Mesenchymal stem cell (in vitro differentiated cells and primary cell): ENCODE results near the gene MSH3.

Source experiments
- DNase-seq: peaks from one replicate; pipeline ENCODE4 v3.0.0-alpha.2; 2013
- H2AFZ ChIP-seq: one replicate; pipeline ENCODE4 v1.6.1; 2013; ENCODE audit warnings: low read depth, mild to moderate bottlenecking, control low read depth, inconsistent platforms, low read length, moderate library complexity
- H2AK5ac ChIP-seq: 2 replicates; pipeline ENCODE4 v1.6.1; 2013; ENCODE audit warnings: low read length, moderate library complexity, mild to moderate bottlenecking, inconsistent platforms; ENCODE audit not compliant: severe bottlenecking
- H2BK120ac ChIP-seq: one replicate; pipeline ENCODE4 v1.6.1; 2013; ENCODE audit warnings: low read depth, mild to moderate bottlenecking, inconsistent platforms, low read length, moderate library complexity
- H2BK12ac ChIP-seq, 2 experiments: one replicate each; pipeline ENCODE4 v1.6.1; 2013; ENCODE audit warnings: inconsistent platforms in 2 of 2, low read length in 2 of 2, mild to moderate bottlenecking in 2 of 2, moderate library complexity in 2 of 2, control low read depth in 1 of 2
- H2BK15ac ChIP-seq: one replicate; pipeline ENCODE4 v1.6.1; 2013; ENCODE audit warnings: mild to moderate bottlenecking, low read depth, inconsistent platforms; ENCODE audit not compliant: poor library complexity, severe bottlenecking
- H2BK5ac ChIP-seq: 2 replicates; pipeline ENCODE4 v1.6.1; 2013; ENCODE audit warnings: low read depth, mild to moderate bottlenecking, low read length, control low read depth, inconsistent platforms; ENCODE audit not compliant: poor library complexity, severe bottlenecking
- H3K14ac ChIP-seq, 2 experiments: one replicate each; pipeline ENCODE4 v1.6.1; 2013; ENCODE audit warnings: inconsistent platforms in 2 of 2, low read length in 2 of 2, control low read depth in 1 of 2, mild to moderate bottlenecking in 1 of 2, moderate library complexity in 1 of 2
- H3K18ac ChIP-seq, 2 experiments: one replicate each; pipeline ENCODE4 v1.6.1; 2013; ENCODE audit warnings: inconsistent platforms in 2 of 2, low read length in 2 of 2, control low read depth in 1 of 2, low read depth in 1 of 2, mild to moderate bottlenecking in 1 of 2
- H3K23ac ChIP-seq, 2 experiments: one replicate each; pipeline ENCODE4 v1.6.1; 2013; ENCODE audit warnings: inconsistent platforms in 2 of 2, low read length in 2 of 2, mild to moderate bottlenecking in 2 of 2, moderate library complexity in 2 of 2, control low read depth in 1 of 2
- H3K27ac ChIP-seq: 2 replicates; pipeline ENCODE4 v1.5.1; 2013; ENCODE audit warnings: mild to moderate bottlenecking, moderate library complexity, low read length, control low read depth, inconsistent platforms; ENCODE audit not compliant: poor library complexity, severe bottlenecking
- H3K27me3 ChIP-seq, 2 experiments: 2 replicates each; pipeline versions ENCODE4 v1.6.1 to v1.7.0; 2013; ENCODE audit warnings: low read length in 2 of 2, mild to moderate bottlenecking in 2 of 2, moderate library complexity in 2 of 2, control low read depth in 1 of 2, inconsistent platforms in 1 of 2; ENCODE audit not compliant: control insufficient read depth in 1 of 2, insufficient read depth in 1 of 2
- H3K36me3 ChIP-seq, 2 experiments: 2 replicates each; pipeline versions ENCODE4 v1.6.1 to v1.7.0; 2013; ENCODE audit warnings: low read length in 2 of 2, control low read depth in 1 of 2, inconsistent platforms in 1 of 2, low read depth in 1 of 2, mild to moderate bottlenecking in 1 of 2; ENCODE audit not compliant: insufficient read depth in 2 of 2, control insufficient read depth in 1 of 2
- H3K4ac ChIP-seq, 2 experiments: one replicate each; pipeline ENCODE4 v1.6.1; 2013; ENCODE audit warnings: inconsistent platforms in 2 of 2, low read length in 2 of 2, mild to moderate bottlenecking in 2 of 2, moderate library complexity in 2 of 2, control low read depth in 1 of 2, low read depth in 1 of 2
- H3K4me1 ChIP-seq: 2 replicates; pipeline ENCODE4 v1.6.1; 2013; ENCODE audit warnings: low read depth, low read length, control low read depth; ENCODE audit not compliant: control insufficient read depth, insufficient read depth
- H3K4me2 ChIP-seq: 2 replicates; pipeline ENCODE4 v1.6.1; 2013; ENCODE audit warnings: low read length, mild to moderate bottlenecking, inconsistent platforms; ENCODE audit not compliant: poor library complexity, severe bottlenecking
- H3K4me3 ChIP-seq, 2 experiments: 2 replicates each; pipeline versions ENCODE4 v1.5.1 to v1.7.0; 2013; ENCODE audit warnings: low read length in 2 of 2, mild to moderate bottlenecking in 2 of 2, control low read depth in 1 of 2, low read depth in 1 of 2; ENCODE audit not compliant: insufficient read depth in 1 of 2
- H3K79me1 ChIP-seq: replicated peaks from 2 replicates; pipeline ENCODE4 v1.6.1; 2013; ENCODE audit warnings: mild to moderate bottlenecking, control low read depth, low read length, inconsistent platforms; ENCODE audit not compliant: poor library complexity, severe bottlenecking
- H3K9ac ChIP-seq: 2 replicates; pipeline ENCODE4 v1.7.0; 2013; ENCODE audit warnings: mild to moderate bottlenecking, low read length, moderate library complexity
- H3K9me3 ChIP-seq: 2 replicates; pipeline ENCODE4 v1.7.0; 2013; ENCODE audit warnings: mild to moderate bottlenecking, low read length; ENCODE audit not compliant: control insufficient read depth
- H4K8ac ChIP-seq: one replicate; pipeline ENCODE4 v1.6.1; 2013; ENCODE audit warnings: inconsistent platforms, mild to moderate bottlenecking, low read length, moderate library complexity
- H4K91ac ChIP-seq: one replicate; pipeline ENCODE4 v1.6.1; 2013; ENCODE audit warnings: mild to moderate bottlenecking, low read length, inconsistent platforms
- WGBS: methylation state at CpG from one replicate; pipeline ENCODE4 v1.1.7; 2013; ENCODE audit warnings: mixed read lengths; 5-methylcytosine and 5-hydroxymethylcytosine counted together

The MSH3 gene

GRCh38 chr5:80712919-80713318 is 58.5 kb downstream of the MSH3 start:
- WGBS, result 91% methylated on average over 2 of the region's 2 CpGs
- Histone ChIP-seq H3K4me2 (no peak overlapping the region), H2BK12ac (no peak overlapping the region), H3K23ac (no peak overlapping the region), H3K9me3 (no peaks in the 10 kb centered on the region), H3K14ac (no peak overlapping the region), H4K91ac (no peak overlapping the region), H3K4me3 (no peak overlapping the region), H3K27me3 (no peaks in the 10 kb centered on the region), H2AK5ac (no peak overlapping the region), H4K8ac (no peak overlapping the region), H3K4me1 (peaks cover 8% of the 10 kb centered on the region), H2BK15ac (no peak overlapping the region), H3K79me1 (peaks cover 8% of the 10 kb centered on the region), H2BK5ac (no peak overlapping the region), H3K18ac (no peak overlapping the region), H3K4ac (no peak overlapping the region), H2BK120ac (no peak overlapping the region), H3K27ac (no peak overlapping the region), H3K36me3 (peaks cover 4 to 27% of the 10 kb centered on the region in 2 experiments), H3K9ac (no peak overlapping the region), H2AFZ (no peak overlapping the region)
- DNase-seq, result no peak

DNA sequence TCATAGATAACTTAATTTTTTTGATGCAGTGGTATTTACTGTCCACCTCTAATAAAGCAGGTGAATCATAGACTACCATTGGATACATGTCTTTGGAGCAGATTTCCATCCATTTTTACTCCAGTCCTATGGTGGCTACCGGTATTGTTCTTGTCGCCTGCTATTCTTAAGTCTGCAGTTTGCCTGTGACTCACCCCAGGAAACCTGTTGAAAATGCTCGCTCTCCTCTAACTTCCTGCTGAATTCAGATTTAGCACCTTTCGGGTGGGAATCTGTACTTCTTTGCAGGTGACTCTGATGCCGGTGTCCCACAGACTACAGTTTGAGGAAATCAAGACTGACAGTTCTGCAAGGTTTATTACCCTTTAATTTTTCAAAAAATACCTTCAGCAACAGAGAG is 59.2 kb downstream of the MSH3 start:
- Histone ChIP-seq H3K27me3 (no peaks in the 10 kb centered on the region), H3K9me3 (no peaks in the 10 kb centered on the region), H3K18ac (no peak overlapping the region), H3K27ac (no peak overlapping the region), H3K4me2 (no peak overlapping the region), H2BK15ac (no peak overlapping the region), H3K36me3 (peaks cover 4 to 27% of the 10 kb centered on the region in 2 experiments), H3K4me1 (peaks cover 6% of the 10 kb centered on the region), H3K4ac (no peak overlapping the region), H4K8ac (no peak overlapping the region), H3K79me1 (peaks cover 6% of the 10 kb centered on the region), H2BK5ac (no peak overlapping the region), H2BK120ac (no peak overlapping the region), H3K9ac (no peak overlapping the region), H2AFZ (no peak overlapping the region), H4K91ac (no peak overlapping the region), H3K4me3 (no peak overlapping the region), H3K14ac (no peak overlapping the region), H2AK5ac (no peak overlapping the region), H3K23ac (no peak overlapping the region), H2BK12ac (no peak overlapping the region)
- no peak for DNase-seq
- WGBS, result 93% methylated on average over 5 of the region's 5 CpGs

GRCh38 chr5:80714570-80715298 is 60.3 kb downstream of the MSH3 start:
- no peak overlapping the region for H4K91ac ChIP-seq
- peaks cover 5% of the 10 kb centered on the region for H3K9me3 ChIP-seq
- H3K4ac ChIP-seq, result no peak overlapping the region
- H2BK15ac ChIP-seq, result no peak overlapping the region
- peaks cover 4% of the 10 kb centered on the region for H3K79me1 ChIP-seq
- H4K8ac ChIP-seq, result no peak overlapping the region
- H2AFZ ChIP-seq, result no peak overlapping the region
- DNase-seq, result no peak
- no peak overlapping the region for H2BK12ac ChIP-seq
- no peak overlapping the region for H3K4me3 ChIP-seq
- no peaks in the 10 kb centered on the region for H3K27me3 ChIP-seq
- H3K23ac ChIP-seq, result no peak overlapping the region
- 88% methylated on average over 3 of the region's 5 CpGs for WGBS
- no peak overlapping the region for H3K27ac ChIP-seq
- H3K4me2 ChIP-seq, result no peak overlapping the region
- no peak overlapping the region for H2AK5ac ChIP-seq
- H3K4me1 ChIP-seq, result peaks cover 6% of the 10 kb centered on the region
- no peak overlapping the region for H3K18ac ChIP-seq
- no peak overlapping the region for H3K9ac ChIP-seq
- no peak overlapping the region for H2BK5ac ChIP-seq
- H3K14ac ChIP-seq, result no peak overlapping the region
- no peak overlapping the region for H2BK120ac ChIP-seq
- peaks cover 4 to 27% of the 10 kb centered on the region in 2 experiments for H3K36me3 ChIP-seq

GRCh38 chr5:80715887-80716286 is 61.4 kb downstream of the MSH3 start:
- Histone ChIP-seq H3K18ac (no peak overlapping the region), H4K8ac (no peak overlapping the region), H3K36me3 (peaks cover 4 to 26% of the 10 kb centered on the region in 2 experiments), H3K9ac (no peak overlapping the region), H3K4me2 (no peak overlapping the region), H2BK5ac (no peak overlapping the region), H3K4ac (no peak overlapping the region), H3K27ac (no peak overlapping the region), H3K9me3 (peaks cover 13% of the 10 kb centered on the region), H3K27me3 (no peaks in the 10 kb centered on the region), H4K91ac (no peak overlapping the region), H2AK5ac (no peak overlapping the region), H2AFZ (no peak overlapping the region), H3K4me3 (no peak overlapping the region), H3K4me1 (peaks cover 6% of the 10 kb centered on the region), H2BK15ac (no peak overlapping the region), H2BK12ac (no peak overlapping the region), H2BK120ac (no peak overlapping the region), H3K79me1 (peaks cover 4% of the 10 kb centered on the region), H3K14ac (no peak overlapping the region), H3K23ac (no peak overlapping the region)
- WGBS, result 100% methylated on average over 2 of the region's 2 CpGs
- DNase-seq, result no peak
